PFSK-1 (cell line): Measurements from ENCODE around the gene CEP63.

Source experiments
- FOXP2 ChIP-seq: optimal IDR thresholded peaks from 2 replicates; pipeline ENCODE3; 2011; ENCODE audit warnings: borderline replicate concordance, control low read depth, inconsistent platforms; ENCODE audit not compliant: insufficient read depth; ENCODE audit errors: extremely low read length, extremely low read depth
- POLR2AphosphoS5 ChIP-seq: IDR thresholded peaks from 2 replicates; pipeline ENCODE4 v1.6.1; 2012; ENCODE audit warnings: low read depth, mild to moderate bottlenecking, control low read depth, low read length, moderate library complexity
- SIN3A ChIP-seq: IDR thresholded peaks from 2 replicates; pipeline ENCODE4 v1.6.1; 2012; ENCODE audit warnings: mild to moderate bottlenecking, low read length, moderate library complexity, borderline replicate concordance; ENCODE audit not compliant: insufficient read depth
- TAF1 ChIP-seq: IDR thresholded peaks from 2 replicates; pipeline ENCODE4 v1.6.1; 2012; ENCODE audit warnings: low read length, control low read depth, borderline replicate concordance; ENCODE audit not compliant: insufficient read depth
- TF ChIP-seq, protein P1 (sequence below), 2 experiments: IDR thresholded peaks; 2 replicates each; pipeline versions ENCODE4 v1.6.1 to v1.8.0; 2011 to 2012; ENCODE audit warnings: low read depth in 2 of 2, low read length in 2 of 2, control low read depth in 1 of 2, inconsistent platforms in 1 of 2, mild to moderate bottlenecking in 1 of 2, moderate library complexity in 1 of 2; ENCODE audit not compliant: insufficient read depth in 1 of 2

The CEP63 gene

GRCh38 chr3:134463676-134464063 lies 22.2 kb upstream of the CEP63 start:
- TF ChIP-seq POLR2AphosphoS5 (no peak), FOXP2 (no peak), SIN3A (no peak)
- TF ChIP-seq, protein P1, sequence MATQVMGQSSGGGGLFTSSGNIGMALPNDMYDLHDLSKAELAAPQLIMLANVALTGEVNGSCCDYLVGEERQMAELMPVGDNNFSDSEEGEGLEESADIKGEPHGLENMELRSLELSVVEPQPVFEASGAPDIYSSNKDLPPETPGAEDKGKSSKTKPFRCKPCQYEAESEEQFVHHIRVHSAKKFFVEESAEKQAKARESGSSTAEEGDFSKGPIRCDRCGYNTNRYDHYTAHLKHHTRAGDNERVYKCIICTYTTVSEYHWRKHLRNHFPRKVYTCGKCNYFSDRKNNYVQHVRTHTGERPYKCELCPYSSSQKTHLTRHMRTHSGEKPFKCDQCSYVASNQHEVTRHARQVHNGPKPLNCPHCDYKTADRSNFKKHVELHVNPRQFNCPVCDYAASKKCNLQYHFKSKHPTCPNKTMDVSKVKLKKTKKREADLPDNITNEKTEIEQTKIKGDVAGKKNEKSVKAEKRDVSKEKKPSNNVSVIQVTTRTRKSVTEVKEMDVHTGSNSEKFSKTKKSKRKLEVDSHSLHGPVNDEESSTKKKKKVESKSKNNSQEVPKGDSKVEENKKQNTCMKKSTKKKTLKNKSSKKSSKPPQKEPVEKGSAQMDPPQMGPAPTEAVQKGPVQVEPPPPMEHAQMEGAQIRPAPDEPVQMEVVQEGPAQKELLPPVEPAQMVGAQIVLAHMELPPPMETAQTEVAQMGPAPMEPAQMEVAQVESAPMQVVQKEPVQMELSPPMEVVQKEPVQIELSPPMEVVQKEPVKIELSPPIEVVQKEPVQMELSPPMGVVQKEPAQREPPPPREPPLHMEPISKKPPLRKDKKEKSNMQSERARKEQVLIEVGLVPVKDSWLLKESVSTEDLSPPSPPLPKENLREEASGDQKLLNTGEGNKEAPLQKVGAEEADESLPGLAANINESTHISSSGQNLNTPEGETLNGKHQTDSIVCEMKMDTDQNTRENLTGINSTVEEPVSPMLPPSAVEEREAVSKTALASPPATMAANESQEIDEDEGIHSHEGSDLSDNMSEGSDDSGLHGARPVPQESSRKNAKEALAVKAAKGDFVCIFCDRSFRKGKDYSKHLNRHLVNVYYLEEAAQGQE (IDR thresholded peaks at IDR 0.05; ENCODE audit: insufficient read depth in 1 of 2, low read depth in 2 of 2, low read length in 2 of 2): no peak

DNA sequence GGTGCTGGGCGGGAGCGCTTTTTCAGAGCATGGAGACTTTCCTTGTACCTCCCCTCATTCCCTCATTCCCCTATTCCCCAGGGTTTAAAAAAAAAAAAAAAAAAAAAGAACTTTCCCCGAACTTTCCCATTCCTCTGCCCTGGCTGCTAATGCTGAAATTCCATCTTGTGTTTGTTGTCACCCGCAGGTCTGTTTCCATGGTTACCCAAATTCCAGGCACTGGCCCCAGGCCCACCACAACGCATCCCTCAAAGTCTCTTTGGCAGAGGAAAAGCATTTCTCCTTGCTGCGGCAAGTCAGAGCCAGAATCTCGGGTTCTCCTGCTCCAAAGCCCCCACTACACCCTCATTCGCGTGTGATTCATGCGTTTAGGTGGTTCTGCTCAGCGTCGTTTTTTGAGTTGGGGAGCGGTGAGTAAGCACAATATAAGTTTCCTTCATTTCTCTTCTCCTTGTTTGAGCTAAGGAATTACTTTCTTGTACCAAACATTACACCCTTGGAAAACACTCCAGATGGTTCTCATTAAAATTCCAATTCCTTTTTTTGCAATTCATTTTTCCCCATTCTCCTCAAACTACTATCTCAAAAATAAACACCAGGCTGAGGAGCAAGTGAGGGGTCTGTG lies 21.7 kb upstream of the CEP63 start:
- TF ChIP-seq TAF1: no peak
- TF ChIP-seq FOXP2: no peak
- no peak for TF ChIP-seq POLR2AphosphoS5
- no peak for TF ChIP-seq SIN3A
- TF ChIP-seq, protein P1 (IDR thresholded peaks at IDR 0.05; ENCODE audit: insufficient read depth in 1 of 2, low read depth in 2 of 2, low read length in 2 of 2): no peak

DNA sequence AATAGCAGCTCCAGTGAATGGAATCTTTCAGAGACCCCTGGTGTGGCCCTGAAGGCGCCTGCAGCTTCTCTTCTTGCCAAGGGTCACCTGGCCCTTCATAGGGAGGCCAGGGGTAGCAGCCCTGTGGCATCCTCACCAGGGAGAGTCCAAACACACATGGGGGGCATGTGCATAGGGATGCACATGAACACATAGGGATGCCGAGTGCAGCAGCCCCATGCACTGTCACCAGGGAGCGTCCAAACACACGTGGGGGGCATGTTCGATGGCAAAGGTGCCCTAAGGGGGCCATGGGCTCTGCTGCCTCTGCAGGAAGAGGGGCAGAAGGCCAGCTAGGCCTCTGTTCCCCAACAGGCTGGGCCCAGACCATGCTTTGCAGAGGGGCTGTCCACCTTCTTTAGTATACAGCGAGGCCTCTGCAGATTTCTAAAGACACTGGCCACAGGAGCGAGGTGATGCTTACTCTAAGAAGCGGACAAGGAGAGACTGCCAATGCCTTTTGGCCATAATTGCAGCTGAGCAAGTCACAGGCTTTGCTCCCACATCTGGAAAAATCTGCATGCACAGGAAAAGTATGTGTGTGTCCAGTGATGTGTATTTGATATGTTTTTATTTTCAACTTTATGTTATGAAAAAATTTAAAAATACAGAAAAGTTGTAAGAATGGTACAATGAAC lies 21.0 kb upstream of the CEP63 start:
- TF ChIP-seq FOXP2: no peak
- no peak for TF ChIP-seq SIN3A
- no peak for TF ChIP-seq TAF1
- TF ChIP-seq, protein P1 (IDR thresholded peaks at IDR 0.05; ENCODE audit: insufficient read depth in 1 of 2, low read depth in 2 of 2, low read length in 2 of 2): no peak
- no peak for TF ChIP-seq POLR2AphosphoS5

- TF ChIP-seq SIN3A: no peak
- TF ChIP-seq POLR2AphosphoS5: no peak
- no peak for TF ChIP-seq TAF1
- no peak for TF ChIP-seq FOXP2
- TF ChIP-seq, protein P1 (IDR thresholded peaks at IDR 0.05; ENCODE audit: insufficient read depth in 1 of 2, low read depth in 2 of 2, low read length in 2 of 2): no peak
Measured at GRCh38 chr3:134466331-134466730, 19.5 kb upstream of the CEP63 start.
